NCI-H146 treated with DMSO at 0.1 percent for 48 hours (cell line): Measurements from ENCODE around the gene SAMD4B.
"Not testable (repeated sequence)": the region's sequence is repeated elsewhere in the genome, so short reads cannot be mapped to it uniquely, and the experiment has no call there.

ENCODE experiments used
- DNase-seq: peaks from one replicate; lab custom pipeline; 2025; ENCODE audit not compliant: unreplicated experiment; lab: John Stamatoyannopoulos, UW

The SAMD4B gene

DNA sequence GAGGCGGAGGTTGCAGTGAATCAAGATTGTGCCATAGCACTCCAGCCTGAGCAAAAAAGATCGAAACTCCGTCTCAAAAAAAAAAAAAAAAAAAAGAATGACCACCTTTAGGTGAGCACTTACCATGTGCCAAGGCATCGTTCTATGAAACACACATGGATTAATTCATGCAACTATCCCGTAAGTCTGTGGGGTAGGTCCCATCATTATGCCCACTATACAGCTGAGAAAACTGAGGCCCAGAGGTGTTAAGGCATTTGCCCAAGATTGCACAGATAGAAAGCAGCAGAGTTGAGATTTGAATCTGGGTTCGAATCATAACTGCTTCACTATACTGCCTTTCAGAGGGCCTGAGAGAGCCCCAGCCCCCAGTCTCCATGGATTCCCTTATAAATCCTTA is 8.7 kb upstream of the SAMD4B start:
- DNase-seq: no peak

DNA sequence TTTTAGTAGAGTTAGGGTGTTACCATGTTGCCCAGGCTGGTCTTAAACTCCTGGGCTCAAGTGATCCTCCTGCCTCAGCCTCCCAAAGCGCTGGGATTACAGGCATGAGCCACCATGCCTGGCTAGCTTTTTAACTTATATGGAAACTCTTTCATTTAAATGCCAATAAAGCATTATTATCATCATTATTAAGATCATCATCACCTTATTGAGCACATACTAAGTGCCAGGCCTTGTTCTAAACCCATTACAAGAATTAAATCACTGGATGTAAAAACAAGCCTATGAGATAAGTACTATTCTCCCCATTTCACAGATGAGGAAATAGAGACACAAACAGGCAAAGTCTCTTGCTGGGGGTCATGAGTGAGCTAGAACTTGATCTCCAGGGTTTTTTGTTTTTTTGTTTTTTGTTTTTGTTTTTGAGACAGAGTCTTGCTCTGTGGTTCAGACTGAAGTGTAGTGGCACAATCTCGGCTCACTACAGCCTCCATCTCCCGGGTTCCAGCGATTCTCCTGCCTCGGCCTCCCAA is 7.7 kb upstream of the SAMD4B start:
- no peak for DNase-seq

DNA sequence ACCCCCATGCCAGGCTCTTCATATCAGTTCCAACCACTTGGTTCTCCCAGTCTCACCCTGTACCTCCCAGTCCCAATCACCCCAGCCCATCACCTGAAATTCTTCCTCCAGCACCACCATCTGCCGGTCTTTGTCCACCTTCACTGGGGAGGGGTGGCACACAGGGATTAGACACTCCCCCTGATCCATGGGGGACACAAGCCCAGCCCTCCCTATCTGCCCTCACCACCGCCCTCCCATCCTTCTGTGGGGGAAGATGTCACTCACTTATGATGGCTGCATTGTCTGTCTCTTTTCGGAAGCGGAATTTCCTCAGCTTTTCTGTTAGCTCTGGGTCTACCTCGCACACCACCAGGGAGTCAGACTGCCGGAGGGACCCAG is 7.1 kb upstream of the SAMD4B start:
- DNase-seq: no peak

DNA sequence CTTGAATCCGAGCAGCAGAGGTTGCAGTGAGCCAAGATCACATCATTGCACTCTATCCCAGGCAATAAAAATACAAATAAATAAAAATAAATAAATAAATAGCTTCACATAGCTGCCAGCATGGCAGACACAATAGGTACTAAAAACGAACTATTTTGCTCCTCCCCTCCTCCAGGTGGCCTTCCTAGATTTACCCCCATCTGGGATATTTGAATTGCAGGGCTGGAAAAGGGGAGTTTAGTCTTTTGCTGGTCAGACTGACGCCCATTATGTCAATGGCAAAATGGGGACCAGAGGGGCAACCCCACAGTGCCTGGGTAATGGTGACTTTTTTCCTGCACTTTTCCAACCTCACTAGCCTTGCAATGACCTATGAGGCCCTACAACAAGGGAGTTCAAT is 5.7 kb upstream of the SAMD4B start:
- no peak for DNase-seq

DNA sequence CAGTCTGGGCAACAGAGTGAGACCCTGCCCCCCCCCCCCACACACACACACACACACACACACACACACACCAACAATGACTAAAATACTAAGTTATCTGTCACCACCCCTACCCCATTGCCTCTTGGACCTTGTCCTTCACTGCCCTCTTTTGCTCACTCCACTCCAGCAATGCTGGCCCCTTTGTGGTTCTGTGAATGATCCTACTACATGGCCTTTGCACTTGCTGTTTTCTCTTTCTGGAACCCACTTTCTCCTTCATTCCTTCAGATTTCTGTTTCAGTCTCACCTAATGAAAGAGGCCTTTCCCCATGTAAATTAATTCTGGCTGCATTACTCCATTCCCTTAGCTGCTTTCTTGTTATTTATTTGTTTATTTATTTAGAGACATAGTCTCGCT is 2.5 kb upstream of the SAMD4B start:
- DNase-seq: no peak

DNA sequence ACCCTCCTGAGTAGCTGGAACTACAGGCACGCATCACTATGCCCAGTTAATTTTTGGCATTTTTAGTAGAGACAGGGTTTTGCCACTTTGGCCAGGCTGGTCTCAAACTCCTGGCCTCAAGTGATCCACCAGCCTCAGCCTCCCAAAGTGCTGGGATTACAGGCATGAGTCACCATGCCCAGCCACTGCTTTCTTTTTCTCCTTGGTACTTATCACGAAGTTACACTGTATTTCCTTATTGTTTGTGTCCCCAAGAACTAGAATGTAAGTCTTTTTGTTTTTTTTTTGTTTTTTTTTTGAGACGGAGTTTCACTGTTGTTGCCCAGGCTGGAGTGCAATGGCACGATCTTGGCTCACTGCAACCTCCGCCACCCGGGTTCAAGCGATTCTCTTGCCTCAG is 2.1 kb upstream of the SAMD4B start:
- not testable (repeated sequence) for DNase-seq

DNA sequence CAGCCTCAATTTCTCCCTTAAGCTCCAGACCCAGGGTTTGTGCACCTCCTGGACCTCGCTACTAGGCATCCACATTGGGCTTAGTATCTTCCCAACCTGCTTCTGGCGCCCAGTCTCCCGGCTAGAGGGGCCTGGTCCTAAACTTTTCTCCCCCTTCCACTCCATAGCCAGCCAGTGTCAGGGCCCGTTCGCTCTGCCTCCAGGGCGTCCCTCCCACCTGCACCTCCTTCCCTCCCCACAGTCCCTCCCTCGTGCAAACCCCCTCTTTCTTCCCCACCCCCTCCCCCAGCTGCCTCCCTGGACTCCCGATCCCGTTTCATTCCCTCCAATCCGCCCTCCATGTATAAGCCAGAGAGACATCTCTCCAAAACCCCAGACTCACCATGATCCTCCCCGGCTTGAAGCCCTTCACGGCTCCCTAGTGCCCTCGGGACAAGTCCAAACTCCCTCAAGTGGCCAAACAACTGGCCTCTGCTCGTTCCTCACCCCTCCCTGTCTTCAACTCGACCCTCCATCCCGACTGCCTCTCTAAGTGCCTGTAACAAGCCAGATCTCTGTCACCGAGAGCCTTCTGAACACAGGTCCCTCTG is 997 bp upstream of the SAMD4B start:
- DNase-seq: no peak

DNA sequence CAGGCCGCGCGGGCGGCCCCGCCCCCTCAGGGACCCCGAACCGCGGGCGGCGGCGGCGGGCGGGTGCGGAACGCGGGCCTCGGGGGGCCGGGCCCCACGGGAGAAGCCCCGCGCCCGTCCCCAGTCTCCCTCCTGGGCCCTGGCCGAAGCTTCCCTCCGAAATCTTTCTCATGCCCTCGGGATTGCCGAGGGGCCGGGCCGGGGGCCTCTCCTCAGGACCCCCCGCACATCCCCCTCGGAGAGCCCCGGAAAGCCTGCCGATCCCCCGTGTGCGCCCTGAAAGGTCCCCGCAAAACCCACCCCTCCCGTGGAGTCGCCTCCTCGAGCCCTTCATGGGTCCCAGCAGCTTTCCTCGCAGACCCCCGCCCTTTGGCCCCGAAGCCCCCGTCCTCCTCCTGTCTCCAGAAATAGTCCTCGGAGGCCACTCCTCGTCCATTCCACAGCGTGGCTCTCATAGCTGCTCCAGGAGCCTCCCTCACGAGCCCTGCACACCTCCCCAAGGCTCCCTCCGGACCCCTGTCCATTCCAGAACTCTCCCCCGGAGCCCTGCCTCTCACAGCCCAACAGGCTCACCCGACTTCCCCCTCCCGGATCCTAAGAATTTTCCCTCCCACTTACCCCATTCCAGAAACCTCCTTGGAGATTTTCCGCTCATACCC is 555 bp downstream of the SAMD4B start:
- no peak for DNase-seq

DNA sequence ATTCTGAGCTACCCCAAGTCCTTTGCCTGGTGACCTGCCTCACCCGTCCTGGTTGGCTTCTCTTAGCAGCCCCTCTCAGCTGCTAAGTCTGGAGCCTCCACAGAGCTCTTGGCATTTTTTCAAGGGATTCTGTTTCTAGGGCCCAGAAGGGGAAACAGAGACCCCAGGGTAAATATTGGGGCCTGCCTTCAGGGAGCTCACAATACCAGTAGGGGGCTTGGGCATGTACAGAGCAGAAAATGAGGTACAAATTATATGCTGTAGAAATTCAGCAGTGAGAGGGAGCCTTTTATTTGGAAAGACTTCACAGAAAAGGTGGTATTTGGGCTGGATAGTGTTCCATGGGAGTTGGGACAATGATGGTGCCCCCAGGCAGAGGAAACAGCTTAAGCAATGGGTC is 3.7 kb downstream of the SAMD4B start:
- DNase-seq: no peak

DNA sequence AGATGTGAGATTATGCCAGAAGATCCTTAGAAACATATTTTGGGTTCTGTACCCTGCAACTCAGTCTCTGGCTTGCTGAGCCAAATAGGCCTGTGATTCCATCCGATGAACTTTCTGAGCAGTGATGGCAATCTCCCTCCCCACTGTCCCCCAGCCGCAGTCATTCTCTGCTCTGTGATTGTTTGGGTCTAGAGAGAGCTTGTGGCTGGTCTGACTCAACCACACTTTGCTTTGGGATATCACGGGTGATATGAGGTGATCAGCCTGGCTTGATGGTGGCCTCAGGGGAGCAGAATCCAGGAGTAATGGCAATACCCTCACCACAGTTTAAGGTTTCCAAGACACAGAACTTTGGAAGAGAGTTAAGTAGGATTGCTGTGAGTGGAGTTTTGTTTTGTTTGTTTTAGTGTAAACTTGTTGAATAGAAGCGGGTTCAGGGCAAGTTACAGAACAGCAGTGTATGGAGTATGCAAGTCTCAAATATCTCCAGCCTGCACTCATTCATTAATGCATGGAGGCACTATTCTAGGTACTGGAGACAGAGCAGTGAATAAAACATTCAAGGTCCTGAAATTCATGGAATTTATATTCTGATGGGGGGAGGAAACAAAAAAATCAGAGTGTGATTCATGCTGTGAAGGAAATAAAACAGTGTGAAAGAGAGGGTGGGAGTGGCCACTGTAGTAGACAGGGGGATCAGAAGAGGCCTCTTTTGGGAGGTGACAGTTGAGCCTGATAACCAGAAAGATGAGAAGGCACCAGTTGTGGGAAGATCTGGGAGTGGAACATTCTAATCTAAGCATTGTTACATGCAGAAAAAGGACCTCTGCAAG is 5.3 kb downstream of the SAMD4B start:
- no peak for DNase-seq

DNA sequence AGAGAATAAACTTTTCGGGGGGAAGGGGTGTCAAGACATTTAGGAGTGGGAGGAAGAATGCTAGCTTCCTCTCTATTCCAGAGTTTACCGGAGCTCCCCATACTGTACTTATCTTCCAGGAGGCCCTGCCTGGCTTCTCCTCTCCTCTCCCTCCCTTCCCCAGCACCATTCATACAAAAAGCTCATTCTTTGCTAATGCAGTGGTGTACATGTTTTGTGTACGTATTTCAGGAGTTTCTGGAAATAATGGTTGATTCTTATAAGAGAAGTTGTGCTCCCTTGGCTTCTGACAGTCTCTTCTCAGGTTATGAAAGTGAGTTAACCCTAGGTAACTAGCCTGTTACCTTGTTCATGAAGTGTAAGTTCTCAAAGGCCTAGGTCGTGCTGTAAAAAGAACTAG is 7.1 kb downstream of the SAMD4B start:
- no peak for DNase-seq

DNA sequence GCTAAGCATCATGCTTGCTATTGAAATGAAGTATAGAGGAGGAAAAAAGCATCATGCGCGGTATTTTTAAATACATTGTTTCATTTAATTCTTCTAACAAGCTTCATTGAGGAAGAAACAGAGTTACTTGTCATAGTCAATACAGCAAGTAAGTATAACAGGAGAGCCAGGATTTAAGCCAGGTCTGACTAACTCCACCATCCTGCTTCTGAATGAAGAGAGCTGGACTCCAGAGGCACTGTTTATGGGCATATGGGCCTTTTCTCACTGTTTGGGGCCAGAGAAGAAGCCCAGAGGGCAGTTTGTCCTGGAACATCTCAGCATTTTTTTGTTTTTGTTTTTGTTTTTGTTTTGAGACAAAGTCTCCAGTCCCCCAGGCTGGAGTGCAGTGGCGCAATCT is 7.9 kb downstream of the SAMD4B start:
- DNase-seq: no peak

DNA sequence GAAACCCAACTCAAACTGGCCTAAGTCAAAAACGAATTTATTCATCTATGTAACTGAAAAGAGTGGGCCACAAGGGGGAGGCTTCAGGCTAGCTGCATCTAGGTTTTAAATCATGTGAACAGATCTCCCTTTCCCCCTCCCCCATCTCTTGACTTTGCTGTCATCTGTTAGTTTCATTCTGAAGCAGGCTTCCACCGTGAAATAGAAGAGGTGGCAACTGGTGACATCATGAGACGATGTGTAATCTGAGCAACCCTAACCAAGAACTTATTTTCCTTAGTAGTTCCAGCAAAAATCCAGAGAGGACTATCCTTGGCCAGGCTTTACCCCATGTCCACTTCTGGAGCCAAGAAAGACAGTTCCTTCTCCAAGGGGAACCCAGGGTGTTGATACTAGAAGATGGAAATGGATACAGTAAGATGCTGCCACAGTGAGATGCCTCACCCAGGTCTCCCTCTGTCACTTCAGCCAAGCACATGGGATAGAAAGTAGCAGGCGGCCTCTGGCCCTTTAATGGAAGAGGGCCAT is 9.4 kb downstream of the SAMD4B start:
- no peak for DNase-seq

DNA sequence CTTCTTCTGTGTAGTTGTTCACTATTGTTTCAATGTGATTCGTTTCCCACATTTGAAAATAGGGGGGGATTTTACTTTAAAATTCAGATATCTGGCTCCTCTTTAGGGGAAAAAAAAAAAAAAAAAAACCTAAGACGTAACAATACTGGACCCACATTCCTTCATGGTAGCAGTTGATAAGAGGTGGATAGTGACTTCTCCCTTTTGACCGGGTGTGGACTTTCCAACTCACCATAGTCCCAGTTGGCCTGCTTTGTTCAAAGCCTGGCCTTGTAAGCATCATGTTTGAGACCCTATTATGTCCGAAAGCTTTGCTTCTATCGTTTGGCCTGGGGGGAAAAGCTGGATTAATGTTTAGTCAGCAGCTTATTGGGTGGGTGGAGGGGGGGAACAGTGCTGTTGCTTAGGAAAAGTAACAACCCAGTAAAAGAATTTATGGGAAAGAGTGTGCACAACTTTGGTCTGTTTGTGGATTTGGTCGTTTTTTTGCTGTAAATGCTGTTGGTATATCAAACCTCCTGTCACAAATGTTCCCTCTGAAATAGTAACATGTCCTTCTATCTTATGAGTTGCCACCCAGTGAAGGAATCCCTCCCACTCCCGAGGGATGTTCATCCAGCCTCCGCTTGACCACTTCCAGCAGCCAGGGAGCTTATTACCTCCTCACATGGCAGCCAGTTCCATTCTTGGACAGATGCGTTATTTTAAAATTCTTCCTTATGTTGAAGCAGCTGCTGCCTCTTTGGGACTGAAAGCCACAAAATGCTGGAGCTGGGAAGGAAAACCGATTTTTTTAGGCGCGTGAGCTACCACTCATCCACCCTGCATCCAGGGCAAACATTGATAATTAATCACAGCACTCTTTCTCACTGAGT is 10.4 kb downstream of the SAMD4B start:
- no peak for DNase-seq

DNA sequence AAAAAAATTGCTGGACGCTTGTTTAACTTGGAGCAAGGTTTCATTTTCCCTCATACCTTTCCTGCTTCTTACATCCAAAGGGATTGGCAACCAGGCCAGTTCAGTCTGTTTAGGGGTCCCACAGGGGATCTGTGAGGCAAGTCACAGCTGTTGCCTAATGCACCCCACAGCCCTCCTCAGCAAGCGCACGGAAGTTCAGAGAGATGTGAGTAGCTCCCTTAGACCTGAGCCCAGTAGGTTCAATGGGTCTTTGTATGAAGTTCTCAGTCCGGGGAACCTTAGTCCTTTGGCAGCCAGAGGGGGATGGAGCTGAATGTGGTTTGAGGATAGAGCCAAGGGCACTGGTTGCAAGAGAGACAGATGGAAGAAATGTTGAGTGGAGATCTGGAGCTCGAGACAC is 13.0 kb downstream of the SAMD4B start:
- DNase-seq: no peak

DNA sequence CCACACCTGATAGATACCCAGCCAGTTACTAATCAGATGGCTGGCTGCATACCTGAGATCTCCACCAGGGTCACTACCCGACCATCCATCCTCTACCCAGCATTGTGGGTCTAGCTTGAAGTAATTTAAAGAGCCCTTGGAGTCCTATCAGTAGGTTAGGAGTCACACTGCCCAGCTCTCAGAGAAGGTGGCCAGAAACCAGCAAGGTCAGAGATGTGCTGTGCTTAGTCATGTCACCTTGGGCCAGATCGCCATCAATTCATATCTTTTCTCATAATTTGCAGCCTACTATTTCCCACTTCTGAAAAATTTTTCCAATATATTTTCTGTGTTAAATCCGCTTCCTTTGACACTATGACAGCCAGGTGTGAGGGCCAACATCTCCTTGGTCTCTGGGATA is 13.9 kb downstream of the SAMD4B start:
- DNase-seq: no peak

DNA sequence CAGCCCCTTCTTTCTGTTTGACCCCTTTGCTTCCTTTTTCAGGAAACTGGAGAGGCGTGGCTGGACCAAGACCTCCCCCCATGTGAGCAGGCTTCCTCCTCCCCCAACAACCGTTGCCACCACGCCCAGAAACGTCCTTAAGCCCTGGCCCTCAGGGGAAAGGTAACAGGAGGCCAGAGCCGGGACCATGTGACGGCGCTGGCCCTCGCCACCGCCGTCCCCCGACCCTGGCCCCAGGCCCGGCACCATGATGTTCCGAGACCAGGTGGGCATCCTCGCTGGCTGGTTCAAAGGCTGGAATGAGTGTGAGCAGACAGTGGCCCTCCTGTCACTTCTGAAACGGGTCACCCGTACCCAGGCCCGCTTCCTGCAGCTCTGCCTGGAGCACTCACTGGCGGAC is 14.4 kb downstream of the SAMD4B start:
- no peak for DNase-seq

DNA sequence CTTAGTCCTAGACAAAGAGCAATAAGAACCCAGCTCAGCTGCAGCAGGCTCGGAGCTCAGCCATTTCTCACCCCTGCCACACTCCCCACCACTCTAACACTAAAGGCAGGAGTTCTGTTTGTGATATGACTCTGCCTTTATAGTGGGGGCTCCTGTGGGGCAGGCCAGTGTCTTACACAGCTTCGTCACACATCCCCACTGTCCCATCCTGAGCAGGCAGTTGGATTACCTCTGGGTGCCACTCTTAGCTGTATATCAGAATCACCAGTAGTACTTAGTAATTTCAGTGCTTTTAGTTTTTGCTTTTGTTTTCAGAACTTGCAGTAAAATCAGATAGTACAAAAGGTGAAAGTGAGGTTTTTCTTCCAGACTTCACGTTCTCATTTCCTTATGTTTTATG is 16.8 kb downstream of the SAMD4B start:
- no peak for DNase-seq

DNA sequence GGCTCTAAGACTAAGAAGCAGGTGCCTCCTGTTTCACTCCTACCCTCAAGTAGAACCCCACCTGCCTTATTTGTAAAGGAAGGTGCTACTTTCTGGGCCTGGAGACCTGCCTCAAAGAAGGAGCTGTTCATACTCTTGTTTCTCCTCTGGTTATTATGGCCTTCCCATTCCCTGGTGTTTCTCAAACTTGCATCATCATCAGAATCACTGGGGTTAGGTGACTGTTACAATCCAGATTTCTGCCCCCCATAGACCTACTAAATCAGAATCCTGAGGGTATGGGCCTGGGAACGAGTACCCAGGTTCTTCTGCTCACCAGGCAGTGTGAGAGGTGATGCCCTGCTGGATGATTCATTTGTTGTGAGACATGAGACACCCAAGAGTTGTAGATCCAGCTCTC is 18.4 kb downstream of the SAMD4B start:
- no peak for DNase-seq

DNA sequence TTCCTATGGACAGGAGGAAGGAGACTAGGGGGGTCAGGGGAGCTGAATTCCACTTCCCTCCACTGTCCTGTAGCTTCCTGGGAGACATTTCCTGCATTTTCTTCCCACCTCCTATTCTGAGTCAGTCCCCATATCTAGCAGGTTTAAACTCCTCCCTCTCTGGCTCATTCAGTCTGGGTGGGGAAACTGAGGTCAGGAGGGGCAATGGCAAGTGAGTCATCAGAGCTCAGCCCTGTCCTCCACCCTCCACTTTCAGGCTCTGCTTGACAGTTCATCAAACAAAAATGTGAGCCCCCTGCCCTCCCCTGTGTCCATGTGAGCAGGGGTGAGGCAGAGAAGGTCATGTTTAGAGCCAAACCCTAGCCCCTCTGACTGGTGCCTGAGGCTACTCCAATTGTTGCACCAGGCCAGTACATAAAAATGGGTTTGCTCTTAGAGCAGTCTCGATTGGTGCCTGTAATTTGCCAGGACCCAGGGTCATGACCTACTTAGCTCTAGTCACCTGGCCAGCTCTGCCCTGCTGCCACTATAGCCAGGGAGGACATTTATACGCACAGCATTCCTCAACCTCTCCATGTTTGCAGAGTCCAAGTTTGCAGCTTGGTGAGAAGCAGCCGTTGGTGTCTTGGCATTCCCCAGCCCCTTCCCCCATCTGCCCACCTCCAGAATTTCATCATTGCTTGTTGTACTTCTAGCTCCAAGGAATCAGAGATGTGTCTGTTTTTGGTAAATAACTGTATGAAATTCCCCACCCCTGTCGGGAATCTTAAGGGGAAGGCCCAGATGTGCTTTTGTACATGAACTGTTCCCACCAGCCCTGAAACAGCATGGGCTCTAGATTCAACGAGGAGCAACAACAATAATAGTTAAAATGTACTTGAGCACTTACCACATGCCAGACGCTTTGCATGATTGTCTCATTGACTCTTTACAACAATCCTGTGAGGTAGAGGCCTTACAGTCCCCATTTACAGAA is 20.7 kb downstream of the SAMD4B start:
- no peak for DNase-seq
